ENCODE data around the gene IZUMO1. TPM values are rescaled to one million over a fixed set of nuclear protein-coding genes. Genes with fewer than 3 reads are reported as not detected.
A peak's percentile ranks its signal among the peaks of the same experiment; 100 is the strongest.

Gene IZUMO1
- total and polyA plus RNA-seq, 2 of the 8 experiments (the other 6 are each of a cell fraction or from before 2014, with no cell fraction given) = 0.33 to 1.8 TPM

- Histone ChIP-seq H2BK5ac (ENCODE audit: low read depth, low read length) (peak overlapping the region; percentile 46; the same call in 1 of the 2 replicates), H4K20me1 (replicated peaks in 1 of 2; ENCODE audit: control insufficient read depth in 1 of 2, insufficient read depth in 2 of 2, low read length in 2 of 2) (no peaks in the 10 kb centered on the region), H3K79me1 (ENCODE audit: low read depth, low read length) (no peaks in the 10 kb centered on the region), H3K18ac (ENCODE audit: extremely low read depth, low read length) (no peak overlapping the region), H3K79me2 (ENCODE audit: control insufficient read depth in 1 of 2, insufficient read depth in 2 of 2, low read length in 2 of 2) (no peaks in the 10 kb centered on the region), H2AK5ac (ENCODE audit: low read depth, low read length) (peak overlapping the region; percentile 32; the same call in 1 of the 2 replicates), H3K23ac (ENCODE audit: insufficient read length) (no peak overlapping the region), H3K9ac (replicated peaks in 1 of 4; ENCODE audit: extremely low read depth in 1 of 4, low read depth in 3 of 4, low read length in 3 of 4) (no peak overlapping the region; a peak in 1 of 7 replicates), H3K27ac (ENCODE audit: low read depth, low read length) (no peak overlapping the region), H3K9me3 (ENCODE audit: insufficient read depth in 2 of 2, low read depth in 1 of 2, low read length in 1 of 2) (no peaks in the 10 kb centered on the region), H3K4me2 (ENCODE audit: insufficient read depth in 1 of 2, low read depth in 2 of 2, low read length in 2 of 2) (no peak overlapping the region), H3K27me3 (replicated peaks in 1 of 4; ENCODE audit: control insufficient read depth in 3 of 4, extremely low read depth in 1 of 4, insufficient read depth in 3 of 4, low read length in 3 of 4) (no peaks in the 10 kb centered on the region), H3K4ac (replicated peaks; ENCODE audit: insufficient read length, low read depth, low read length) (no peak overlapping the region), H2BK120ac (replicated peaks; ENCODE audit: low read depth, low read length) (no peak overlapping the region), H3K4me1 (replicated peaks in 1 of 4; ENCODE audit: control insufficient read depth in 3 of 4, insufficient read depth in 4 of 4, low read length in 3 of 4) (peaks cover 0 to 11% (median under 1%) of the 10 kb centered on the region in 4 experiments; a peak in 4 of 7 replicates), H4K8ac (ENCODE audit: extremely low read depth, insufficient read depth, low read length) (no peak overlapping the region), H2BK15ac (ENCODE audit: low read length) (peak overlapping the region; percentile 23; the same call in 1 of the 2 replicates), H4K91ac (replicated peaks; ENCODE audit: insufficient read length, low read length) (no peak overlapping the region), H2BK20ac (ENCODE audit: low read length) (no peak overlapping the region), H4K5ac (ENCODE audit: insufficient read length, low read depth, low read length) (no peak overlapping the region), H3K4me3 (ENCODE audit: extremely low read depth in 1 of 4, insufficient read depth in 2 of 4, low read depth in 3 of 4, low read length in 4 of 4) (no peak overlapping the region), H3K14ac (ENCODE audit: insufficient read length) (no peak overlapping the region), H3K36me3 (ENCODE audit: control insufficient read depth in 2 of 4, insufficient read depth in 4 of 4, low read length in 3 of 4) (no peaks in the 10 kb centered on the region), H3K56ac (replicated peaks; ENCODE audit: insufficient read length, low read depth, low read length) (no peak overlapping the region), H2AFZ (ENCODE audit: low read length) (no peak overlapping the region), H3K23me2 (ENCODE audit: low read depth, low read length) (peaks cover 7% of the 10 kb centered on the region; the same call in 1 of the 2 replicates), H2BK12ac (ENCODE audit: low read depth, low read length) (peak overlapping the region; percentile 40; the same call in 1 of the 2 replicates)
- CTCF ChIA-PET (ENCODE audit: partially characterized antibody) = interaction anchor here (0.8 to 5.1 kb wide), 8 partner anchors 9 to 79 kb away, joined by 3 to 33 read pairs (median 5); partner anchors contain the start of gene CA11
- peak; percentile 52 for FAIRE-seq
- TF ChIP-seq SIX5 (IDR thresholded peaks at IDR 0.05; ENCODE audit: low read depth, low read length) = peak; percentile 98
- no peak for TF ChIP-seq SRF (IDR thresholded peaks at IDR 0.05; ENCODE audit: low read depth, low read length)
- no peak for DNase-seq (ENCODE audit: low read depth in 1 of 2, low spot score in 2 of 2)
- 67% methylated on average over 11 of the region's 11 CpGs; no CpG with 5 or more reads in 1 of the 2 experiments for WGBS, 2 experiments (ENCODE audit: extremely low coverage in 1 of 2, insufficient coverage in 1 of 2, insufficient read length in 1 of 2, insufficient replicate concordance in 2 of 2, low coverage in 1 of 2, low lambda C conversion rate in 2 of 2, missing lambda C conversion rate in 1 of 2)
- POLR2A ChIA-PET (ENCODE audit: partially characterized antibody) = interaction anchor here (0.7 to 2.9 kb wide), 16 partner anchors 9 to 110 kb away, joined by 3 to 16 read pairs (median 5); partner anchors contain the start of genes CA11, FAM83E, IZUMO1 and RPL18
Measured at GRCh38 chr19:48724796-48725753, 21.6 kb downstream of the IZUMO1 start.
